OCI-M1 (cell line): ENCODE measurements around the gene PDXDC1.
A peak's percentile ranks its signal among the peaks of the same experiment; 100 is the strongest.
"Not testable (repeated sequence)": the region's sequence is repeated elsewhere in the genome, so short reads cannot be mapped to it uniquely, and the experiment has no call there.

Experiments
- DNase-seq: peaks from one replicate; lab custom pipeline; 2025; lab: John Stamatoyannopoulos, UW

The PDXDC1 gene

DNA sequence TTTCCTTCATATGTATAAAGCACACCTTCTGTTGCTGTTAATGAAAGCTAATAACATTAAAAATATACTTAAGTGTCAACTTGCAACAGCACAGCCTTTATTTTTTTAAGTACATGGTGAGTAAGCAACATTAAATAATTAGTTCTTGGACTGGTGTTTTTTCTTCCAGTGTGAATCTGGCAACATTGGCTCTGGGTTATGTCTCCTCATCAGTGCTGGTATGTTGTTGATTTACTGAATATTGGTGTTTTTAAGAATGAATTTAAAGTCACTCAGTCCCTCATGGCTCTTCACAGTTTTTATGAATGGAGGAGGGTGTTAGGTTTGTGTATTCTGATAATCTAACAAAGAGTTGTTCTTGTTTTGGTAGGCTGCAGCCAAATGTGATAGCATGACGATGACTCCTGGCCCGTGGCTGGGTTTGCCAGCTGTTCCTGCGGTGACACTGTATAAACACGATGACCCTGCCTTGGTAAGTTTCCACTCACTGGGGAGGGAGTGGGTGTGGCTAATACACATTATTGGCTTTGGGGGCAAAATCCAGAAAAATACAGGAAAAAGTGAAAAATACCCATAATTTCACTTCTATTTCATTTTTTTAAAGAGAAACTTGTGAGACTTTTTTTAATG lies 42.2 kb downstream of the PDXDC1 start:
- DNase-seq = peak; percentile 46

DNA sequence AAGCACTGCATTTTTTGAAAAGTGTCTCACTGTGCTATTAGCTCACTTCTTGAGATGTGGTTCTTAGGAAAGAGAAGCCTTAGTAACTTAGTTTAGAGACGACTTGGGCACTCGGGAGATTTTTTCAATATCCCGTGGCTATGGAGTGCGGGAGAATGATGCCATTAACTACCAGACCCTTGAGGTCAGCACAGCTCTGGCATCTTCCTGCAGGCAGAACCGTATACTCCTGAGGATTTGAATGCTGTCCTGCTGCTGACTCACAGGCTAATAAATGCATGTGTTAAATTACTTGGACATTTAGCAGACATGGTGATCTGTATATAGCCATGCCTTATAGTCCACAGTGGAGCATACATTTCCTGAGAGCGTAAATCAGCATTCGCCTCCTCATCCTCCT lies 46.6 kb downstream of the PDXDC1 start:
- DNase-seq = not testable (repeated sequence)

DNA sequence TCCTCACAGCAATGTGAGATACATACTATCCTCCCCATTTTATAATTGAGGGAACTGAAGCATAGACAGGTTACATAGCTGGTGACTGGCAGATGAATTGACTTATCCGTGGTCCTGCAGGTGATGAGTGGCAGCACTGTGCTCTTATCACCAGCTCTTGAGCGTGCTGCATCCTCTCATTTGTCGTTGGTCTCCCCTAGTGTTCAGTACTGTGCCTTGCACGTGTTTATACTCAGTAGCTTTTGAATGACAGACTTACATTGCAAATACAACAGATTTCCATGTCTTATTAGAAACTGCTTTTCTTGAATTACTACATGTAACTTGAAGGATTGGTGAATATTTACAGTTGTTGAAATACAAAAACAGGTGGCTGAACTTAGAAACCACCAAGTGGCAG lies 47.4 kb downstream of the PDXDC1 start:
- peak; percentile 66 for DNase-seq

DNA sequence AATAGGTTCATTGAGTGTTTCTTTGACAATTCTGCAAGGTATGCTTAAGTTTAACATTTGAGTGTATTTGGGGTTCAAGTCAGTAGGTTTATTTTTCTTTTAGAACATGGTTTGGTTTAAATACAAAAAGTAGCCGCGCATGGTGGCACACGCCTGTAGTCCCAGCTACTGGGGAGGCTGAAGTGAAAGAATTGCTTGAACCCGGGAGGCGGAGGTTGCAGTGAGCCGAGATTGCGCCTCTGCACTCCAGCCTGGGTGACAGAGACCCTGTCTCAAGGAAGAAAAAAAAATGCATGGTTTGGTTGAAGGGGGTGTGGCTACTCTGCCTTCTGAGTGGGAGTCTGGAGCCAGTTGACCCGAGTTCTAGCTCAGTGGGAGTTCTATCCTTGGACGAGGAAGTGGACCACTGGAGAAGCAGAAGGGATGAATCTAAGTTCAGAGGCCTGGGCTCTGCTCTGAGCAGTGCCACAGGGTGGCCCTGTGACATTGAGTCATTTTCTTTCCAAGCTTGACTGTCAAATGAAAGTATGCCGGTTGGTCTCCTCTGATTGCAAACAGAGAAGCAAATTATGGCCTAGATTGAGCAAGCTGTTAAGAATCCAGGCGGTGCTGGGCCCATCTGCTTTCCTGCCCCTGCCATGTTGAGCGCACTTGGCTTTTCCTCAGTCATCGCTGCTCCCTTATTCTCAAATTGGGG lies 48.7 kb downstream of the PDXDC1 start:
- DNase-seq = not testable (repeated sequence)

DNA sequence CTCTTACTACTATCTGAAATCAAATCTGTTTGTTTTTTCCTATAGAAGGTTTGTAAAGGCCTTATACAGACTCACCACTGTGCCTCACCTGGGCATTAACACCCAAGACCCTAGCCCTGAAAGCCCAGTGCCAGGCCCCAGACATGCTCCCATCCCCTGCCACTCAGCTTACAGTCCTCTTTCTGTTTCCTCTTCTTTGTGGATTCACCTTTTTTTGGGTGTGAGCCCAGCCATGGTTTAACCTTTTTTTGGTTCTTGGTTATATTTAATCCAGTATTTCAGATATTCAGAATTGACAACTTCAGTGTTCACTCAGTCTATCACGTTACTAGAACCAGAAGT lies 50.0 kb downstream of the PDXDC1 start:
- DNase-seq = not testable (repeated sequence)

DNA sequence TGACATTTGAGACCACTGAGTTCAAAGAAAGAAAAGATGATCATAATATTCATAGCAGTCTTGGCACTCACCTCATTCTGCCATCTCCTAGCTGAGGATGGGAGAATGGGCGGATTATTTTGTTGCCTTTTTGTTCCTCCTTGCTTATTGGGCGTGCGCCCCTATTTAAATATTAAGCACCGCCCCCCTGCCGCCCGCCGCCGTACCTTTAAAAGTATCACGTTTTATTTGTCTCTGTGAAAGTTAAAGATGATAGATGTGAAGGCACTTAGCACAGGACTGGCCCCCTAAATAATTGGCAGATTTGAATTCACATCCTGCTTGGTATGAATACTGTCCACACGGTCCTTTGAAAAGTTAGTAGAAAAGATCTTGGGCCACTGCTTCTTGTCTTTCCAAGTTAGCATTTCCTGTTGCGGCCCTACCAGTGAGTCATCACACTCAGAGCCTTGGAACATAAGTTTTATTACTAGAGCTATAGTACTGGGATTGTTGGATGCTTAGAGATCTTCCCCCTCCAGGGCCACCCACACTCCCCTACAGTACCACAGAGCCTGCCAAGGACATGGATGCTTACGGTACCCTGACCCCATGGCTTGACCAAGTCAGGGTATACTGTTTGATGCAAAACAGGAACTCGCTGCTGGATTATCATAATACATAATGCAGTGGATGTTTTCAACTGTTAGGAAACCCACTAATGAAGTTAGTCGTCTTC lies 50.6 kb downstream of the PDXDC1 start:
- DNase-seq = not testable (repeated sequence)

DNA sequence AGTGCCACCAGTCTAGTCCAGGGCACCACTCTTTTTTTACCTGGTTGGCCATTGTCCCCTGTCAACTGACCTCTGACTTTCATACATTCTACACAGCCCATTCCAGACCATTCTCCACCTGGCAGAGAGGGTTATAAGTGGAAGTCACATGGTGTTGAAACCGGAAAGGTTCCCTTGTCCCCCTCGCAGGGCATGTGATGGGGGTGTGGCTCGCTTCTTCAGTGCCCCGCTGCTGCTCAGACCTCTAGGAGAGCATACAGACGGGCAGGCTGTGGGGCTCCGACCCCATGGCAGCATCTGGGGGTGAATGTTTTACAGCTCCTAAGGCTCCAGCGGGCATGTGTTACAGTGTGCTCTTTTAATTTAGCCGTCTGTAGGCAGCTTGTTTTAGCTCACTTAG lies 52.2 kb downstream of the PDXDC1 start:
- DNase-seq = not testable (repeated sequence)

DNA sequence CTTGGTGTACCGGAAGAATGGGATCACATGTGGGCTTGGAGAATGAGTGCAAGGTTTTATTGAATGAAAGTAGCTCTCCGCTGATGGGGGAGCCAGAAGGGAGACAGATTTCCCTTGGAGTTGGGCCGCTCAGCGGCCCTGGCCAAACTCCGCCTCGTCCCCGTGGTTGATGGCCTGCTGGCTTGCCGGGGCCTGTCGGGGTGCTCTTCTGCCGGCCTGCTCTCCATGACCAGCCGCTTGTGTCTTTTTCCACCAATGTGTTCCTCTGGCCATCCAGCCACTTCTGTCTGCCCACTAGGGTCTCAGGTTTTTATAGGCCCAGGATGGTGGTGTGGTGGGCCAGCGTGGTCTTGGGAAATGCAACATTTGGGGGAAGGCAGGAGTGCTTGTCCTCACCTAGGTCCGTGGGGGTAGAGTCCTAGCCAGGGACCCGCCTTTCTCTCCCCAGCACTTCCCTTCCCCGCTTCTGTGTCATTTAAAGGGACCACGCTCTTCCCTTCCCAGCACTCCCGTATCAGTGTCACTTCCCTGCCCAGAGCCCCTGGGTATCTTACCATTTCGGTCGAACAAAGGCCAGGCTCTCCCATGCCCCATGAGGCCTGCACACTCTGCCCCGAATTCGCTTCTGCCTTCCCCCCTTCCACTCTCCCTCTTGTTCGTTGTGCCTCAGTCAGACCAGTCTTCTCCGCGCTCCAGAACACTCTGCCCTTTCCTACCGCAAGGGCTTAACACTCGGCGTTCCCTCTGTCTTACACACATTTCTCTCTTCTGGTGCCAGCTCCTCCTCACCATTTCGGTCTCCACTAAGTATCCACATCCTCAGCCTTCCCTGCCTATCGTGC lies 52.9 kb downstream of the PDXDC1 start:
- not testable (repeated sequence) for DNase-seq

DNA sequence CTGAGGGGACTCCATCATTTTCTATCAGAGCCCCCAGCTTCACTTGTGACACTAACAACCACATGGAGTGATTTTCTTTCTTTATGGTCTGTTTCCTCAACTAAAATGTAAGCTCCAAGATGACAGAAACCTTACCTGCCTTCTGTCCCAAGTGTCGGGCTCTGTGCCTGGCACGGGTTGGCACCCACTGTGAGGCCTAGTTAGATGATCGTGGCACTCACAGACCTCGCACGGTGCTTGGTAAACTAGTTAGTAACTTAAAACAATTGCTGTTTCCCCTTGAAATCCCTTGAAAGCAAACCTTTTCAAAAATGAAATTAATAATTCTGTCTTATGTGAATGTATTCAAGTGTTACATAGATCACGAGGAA lies 53.5 kb downstream of the PDXDC1 start:
- not testable (repeated sequence) for DNase-seq

DNA sequence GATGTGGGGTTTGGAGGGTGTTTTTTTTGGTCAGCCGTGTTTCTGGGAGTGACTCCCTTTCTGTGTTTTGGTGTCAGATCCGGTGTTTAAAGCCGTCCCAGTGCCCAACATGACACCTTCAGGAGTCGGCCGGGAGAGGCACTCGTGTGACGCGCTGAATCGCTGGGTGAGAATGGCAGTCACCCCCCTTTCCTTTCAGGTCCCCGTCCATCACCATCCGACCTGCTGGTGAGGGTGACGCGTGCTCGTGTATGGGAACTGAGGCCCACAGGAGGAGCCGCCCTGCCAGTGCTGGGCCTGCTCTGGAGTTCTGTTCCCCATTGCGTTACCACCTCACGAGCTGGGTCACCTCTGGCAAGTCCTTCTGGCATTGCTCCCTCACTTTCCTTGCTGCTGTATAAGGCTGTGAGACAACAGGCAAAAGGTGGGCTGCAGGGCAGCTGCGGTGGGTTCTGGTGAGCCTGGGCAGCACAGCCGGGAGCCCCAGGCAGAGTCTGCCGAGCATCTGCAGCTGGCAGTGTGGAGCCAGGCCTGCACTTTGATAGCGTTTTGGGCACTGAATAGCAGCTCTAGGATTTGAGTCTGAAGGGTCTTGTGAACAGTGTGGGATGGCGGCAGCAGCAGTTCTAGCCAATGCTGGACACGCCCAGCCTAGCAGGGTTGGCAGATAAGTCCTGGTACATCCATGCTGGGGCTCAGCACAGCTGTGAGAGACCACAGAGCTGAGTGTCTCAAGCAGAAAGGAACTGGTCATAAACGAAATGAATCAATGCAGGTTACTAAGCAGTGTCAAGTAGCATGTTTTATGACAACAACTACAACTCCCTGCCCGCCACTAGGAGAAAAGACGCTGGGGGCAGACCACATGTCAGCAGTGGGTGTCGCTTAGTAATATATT lies 54.2 kb downstream of the PDXDC1 start:
- not testable (repeated sequence) for DNase-seq

DNA sequence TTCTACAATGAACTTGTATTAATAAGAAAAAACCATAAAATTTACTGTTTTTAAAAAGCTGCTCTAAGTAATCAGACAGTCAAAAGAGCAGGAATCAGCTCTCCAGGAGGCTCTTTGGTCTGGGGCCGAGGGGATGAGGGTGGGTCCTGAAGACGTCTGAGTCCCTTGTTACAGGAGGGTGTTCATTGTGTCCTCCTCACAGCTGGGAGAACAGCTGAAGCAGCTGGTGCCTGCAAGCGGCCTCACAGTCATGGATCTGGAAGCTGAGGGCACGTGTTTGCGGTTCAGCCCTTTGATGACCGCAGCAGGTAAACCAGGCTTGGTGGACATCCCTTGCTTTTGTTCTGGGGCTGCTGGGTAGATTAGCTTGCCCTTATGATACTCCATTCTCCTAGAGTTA lies 54.9 kb downstream of the PDXDC1 start:
- not testable (repeated sequence) for DNase-seq

DNA sequence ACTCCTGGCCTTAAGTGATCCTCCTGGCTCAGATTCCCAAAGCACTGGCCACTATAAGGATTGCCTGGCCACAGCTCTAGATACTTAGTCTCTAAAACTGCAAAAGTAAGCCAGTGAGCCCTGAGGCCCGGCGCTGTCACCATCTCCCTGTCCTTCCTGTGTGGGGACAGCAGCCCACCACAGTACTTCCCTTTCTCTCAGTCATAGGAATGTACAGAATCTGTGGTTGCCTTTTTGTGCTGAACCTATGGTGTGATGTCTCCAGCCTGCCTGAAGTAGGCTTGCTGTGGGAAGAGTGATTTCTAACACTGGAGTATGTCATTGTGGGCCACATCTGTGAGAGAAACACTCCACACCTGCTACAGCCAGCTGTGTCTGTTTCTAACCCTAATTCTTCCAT lies 56.4 kb downstream of the PDXDC1 start:
- DNase-seq = no peak

DNA sequence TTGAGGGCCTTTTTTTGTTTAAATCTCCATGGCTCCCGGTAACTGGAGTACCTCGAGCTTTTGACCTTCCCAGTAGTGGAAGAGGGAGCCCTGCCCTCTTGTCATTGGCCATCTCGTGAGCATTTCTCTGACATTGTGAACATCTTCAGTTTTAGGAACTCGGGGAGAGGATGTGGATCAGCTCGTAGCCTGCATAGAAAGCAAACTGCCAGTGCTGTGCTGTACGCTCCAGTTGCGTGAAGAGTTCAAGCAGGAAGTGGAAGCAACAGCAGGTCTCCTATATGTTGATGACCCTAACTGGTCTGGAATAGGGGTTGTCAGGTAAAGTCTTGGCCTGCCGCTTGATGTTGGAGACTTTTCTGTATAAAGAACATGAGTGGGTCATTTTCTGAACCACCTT lies 56.8 kb downstream of the PDXDC1 start:
- no peak for DNase-seq

DNA sequence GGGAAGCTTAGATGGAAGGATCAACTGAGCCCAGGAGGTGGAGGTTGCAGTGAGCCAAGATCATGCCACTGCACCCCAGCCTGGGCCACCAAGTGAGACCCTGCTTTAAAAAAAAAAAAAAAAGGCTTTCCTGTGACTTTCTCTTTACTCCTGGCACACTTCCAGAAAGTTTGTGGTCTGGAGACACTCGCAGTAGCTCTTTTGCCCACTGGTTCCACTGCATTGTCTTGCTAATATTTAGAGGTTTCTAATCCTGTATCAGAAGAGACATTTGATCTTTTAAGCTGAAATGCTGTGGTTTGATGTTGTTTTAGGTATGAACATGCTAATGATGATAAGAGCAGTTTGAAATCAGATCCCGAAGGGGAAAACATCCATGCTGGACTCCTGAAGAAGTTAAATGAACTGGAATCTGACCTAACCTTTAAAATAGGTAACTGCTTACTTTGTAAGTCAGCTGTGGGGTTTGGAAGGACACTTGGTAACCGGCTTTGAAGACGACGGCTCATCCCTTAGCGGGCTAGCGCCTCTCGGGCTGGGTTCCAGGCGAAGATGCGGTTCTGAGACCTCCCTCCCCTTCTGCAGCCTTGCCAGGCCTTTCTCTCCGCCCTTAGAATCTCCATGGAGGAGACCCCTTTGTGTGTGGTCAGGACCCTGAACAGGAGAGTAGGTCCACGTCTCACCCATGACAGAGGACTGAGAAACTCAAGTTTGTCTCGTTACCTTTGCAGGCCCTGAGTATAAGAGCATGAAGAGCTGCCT lies 57.9 kb downstream of the PDXDC1 start:
- DNase-seq = peak; percentile 52

DNA sequence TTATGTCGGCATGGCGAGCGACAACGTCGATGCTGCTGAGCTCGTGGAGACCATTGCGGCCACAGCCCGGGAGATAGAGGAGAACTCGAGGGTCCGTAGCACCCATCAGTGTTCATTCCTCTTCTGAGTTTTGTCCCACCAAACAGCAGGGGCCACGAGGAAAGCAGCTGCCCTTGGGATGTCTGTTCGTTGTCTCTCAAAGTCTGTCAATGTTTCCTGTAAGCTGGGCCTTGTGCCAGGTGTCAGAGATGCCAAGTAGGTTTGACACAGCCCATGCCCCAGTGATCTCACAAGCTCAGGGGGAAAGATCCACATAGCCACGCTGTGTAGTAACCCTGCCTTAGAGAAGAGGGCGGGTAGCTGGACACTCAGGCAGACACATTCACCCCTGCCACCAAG lies 58.5 kb downstream of the PDXDC1 start:
- DNase-seq = no peak

DNA sequence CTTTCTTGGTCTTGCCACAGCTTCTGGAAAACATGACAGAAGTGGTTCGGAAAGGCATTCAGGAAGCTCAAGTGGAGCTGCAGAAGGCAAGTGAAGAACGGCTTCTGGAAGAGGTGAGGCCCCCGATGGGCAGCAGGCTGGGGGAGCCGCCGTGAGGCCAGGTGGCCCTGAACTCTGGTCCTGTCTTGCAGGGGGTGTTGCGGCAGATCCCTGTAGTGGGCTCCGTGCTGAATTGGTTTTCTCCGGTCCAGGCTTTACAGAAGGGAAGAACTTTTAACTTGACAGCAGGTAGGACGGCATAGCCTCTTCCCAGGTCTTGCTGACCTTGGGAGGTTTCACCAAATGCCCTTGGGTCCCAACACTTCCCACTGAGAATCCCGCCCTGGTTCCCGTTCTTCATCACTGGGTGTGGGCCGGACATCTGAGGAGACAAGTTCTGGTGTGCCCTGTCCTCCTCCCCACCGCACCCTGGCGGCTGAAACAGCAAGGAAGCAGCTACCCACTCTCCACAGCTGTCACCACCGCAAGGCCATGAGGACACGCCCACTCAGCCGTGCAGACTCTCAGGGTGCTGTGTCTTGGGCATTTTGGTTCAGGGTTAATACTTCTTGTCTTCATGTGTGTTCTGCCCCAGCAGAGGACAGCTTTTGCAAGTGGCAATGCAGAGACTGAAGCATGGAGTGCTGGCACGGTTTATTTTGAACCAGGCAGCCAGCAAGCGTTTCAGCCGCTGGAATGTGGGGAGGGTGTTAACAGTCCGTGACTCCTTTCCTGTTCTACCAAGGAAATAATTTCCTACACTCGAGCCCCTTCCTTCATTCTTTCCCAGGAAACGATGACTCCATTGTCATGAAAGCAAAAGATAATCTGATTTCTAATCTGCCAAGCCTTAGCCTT lies 59.7 kb downstream of the PDXDC1 start:
- no peak for DNase-seq

DNA sequence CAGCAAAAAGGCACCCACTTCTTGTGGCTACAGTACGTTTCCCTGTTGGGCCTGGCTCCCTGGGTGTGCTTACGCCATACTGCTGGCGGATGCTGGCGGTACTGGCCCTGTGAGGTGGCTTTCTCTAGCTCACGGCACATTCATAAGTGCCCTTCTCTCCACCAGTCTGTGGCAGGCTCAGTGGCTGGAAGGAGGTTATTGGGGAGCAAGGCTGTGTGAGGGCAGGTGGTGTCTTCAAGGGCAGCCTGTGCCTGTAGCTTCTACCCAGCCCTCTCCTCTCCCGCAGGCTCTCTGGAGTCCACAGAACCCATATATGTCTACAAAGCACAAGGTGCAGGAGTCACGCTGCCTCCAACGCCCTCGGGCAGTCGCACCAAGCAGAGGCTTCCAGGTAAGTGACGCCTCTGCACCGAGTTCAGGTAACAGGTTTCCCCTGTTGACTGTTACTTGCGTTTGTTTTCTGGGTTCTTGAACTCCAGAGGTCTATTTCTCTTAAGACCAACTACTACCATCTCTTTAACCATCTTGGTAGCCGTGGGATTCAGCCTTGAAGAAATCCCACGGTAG lies 60.4 kb downstream of the PDXDC1 start:
- DNase-seq = no peak

DNA sequence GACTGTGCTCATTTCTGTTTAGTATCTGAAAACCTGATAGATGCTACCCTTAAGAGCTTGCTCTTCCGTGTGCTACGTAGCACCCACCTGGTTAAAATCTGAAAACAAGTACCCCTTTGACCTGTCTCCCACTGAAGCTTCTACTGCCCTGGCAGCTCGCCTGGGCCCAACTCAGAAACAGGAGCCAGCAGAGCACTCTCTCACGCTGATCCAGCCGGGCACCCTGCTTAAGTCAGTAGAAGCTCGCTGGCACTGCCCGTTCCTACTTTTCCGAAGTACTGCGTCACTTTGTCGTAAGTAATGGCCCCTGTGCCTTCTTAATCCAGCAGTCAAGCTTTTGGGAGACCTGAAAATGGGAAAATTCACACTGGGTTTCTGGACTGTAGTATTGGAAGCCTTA lies 62.2 kb downstream of the PDXDC1 start:
- DNase-seq = no peak

DNA sequence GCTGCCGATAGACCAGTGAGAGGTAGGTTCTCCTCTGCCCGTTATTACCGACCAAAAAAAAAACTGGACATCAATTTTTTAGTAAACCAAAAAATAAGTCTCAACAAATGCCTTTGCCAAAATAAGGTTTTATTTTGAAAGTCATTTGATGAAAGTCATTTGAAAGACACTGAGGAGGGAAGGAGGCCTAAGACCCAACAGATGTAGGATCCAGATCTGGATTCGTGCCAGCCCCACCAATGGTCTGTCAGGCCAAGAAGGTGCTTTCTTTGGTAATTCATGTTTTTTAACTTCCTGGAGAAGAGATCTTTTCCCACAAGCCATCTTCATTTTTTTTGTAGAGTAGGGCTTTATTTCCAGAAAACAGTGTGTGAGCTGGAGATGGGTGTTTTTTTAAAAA lies 62.9 kb downstream of the PDXDC1 start:
- DNase-seq = peak; percentile 33
